PFSK-1 (cell line): Measurements from ENCODE around the gene DAO.

Source experiments
- POLR2AphosphoS5 ChIP-seq: IDR thresholded peaks from 2 replicates; pipeline ENCODE4 v1.6.1; 2012; ENCODE audit warnings: low read depth, mild to moderate bottlenecking, control low read depth, low read length, moderate library complexity
- SIN3A ChIP-seq: IDR thresholded peaks from 2 replicates; pipeline ENCODE4 v1.6.1; 2012; ENCODE audit warnings: mild to moderate bottlenecking, low read length, moderate library complexity, borderline replicate concordance; ENCODE audit not compliant: insufficient read depth

DNA sequence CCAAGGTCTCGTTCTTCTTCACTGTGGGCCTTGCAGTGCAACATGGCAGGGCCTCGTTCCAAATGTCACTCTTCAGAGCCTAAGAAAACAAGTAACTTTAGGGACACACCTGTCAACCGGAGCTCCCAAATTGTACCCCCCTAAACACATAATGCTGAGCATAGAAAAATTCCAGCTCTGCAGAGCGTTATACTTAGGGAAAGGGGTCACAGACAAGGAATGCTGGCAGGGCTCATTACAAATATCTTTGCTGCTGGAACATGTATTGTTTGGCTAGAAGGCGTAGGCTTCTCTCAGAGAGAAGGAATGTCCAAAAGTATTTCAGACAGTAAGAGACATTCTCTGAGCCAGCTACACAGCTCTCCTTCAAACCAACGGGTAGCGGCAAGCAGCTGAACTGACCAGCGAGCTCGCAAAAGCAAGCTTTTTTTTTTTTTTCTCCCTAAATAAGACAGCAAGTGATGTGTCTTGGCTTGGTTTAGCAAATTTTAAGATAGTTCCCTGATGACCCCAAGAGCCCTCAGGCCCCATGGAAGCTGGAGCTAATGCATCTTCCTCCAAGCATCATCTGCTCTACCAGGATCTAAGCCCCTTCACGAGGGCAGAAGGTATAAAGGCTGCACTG is 47.0 kb upstream of the DAO start:
- TF ChIP-seq POLR2AphosphoS5 (no peak), SIN3A (no peak)
